Activated naive CD4-positive, alpha-beta T cell treated with Interleukin-2 at 50 U/mL for 16 hours (primary cell): Measurements from ENCODE around the gene MYO16.

Experiments used
- DNase-seq: peaks from one replicate; pipeline ENCODE4 v3.0.0-alpha.2; 2020

MYO16 gene

GRCh38 chr13:108667205-108667604, 37.8 kb downstream of the MYO16 start:
- no peak for DNase-seq

GRCh38 chr13:108669381-108669780, 40.0 kb downstream of the MYO16 start:
- no peak for DNase-seq

GRCh38 chr13:108674346-108674745, 44.9 kb downstream of the MYO16 start:
- no peak for DNase-seq

- no peak for DNase-seq
These were observed 45.4 kb downstream of the MYO16 start for GRCh38 chr13:108674771-108675170.

- DNase-seq = no peak
These were observed 47.2 kb downstream of the MYO16 start for GRCh38 chr13:108676620-108677019.

GRCh38 chr13:108677806-108678205, 48.4 kb downstream of the MYO16 start:
- no peak for DNase-seq

GRCh38 chr13:108680011-108680410, 50.6 kb downstream of the MYO16 start:
- no peak for DNase-seq

- DNase-seq = no peak
These were observed 52.7 kb downstream of the MYO16 start for GRCh38 chr13:108681986-108682575.

- DNase-seq = no peak
These were observed 53.3 kb downstream of the MYO16 start for GRCh38 chr13:108682714-108683113.

GRCh38 chr13:108686027-108686426, 56.6 kb downstream of the MYO16 start:
- no peak for DNase-seq

GRCh38 chr13:108690726-108691125, 61.3 kb downstream of the MYO16 start:
- no peak for DNase-seq

- no peak for DNase-seq
These were observed 71.2 kb downstream of the MYO16 start for GRCh38 chr13:108700422-108701170.

- DNase-seq = no peak
These were observed 72.8 kb downstream of the MYO16 start for GRCh38 chr13:108702171-108702570.

- DNase-seq = no peak
These were observed 75.6 kb downstream of the MYO16 start for GRCh38 chr13:108705031-108705430.

- DNase-seq = no peak
These were observed 78.2 kb downstream of the MYO16 start for GRCh38 chr13:108707584-108707983.

GRCh38 chr13:108708921-108709320, 79.5 kb downstream of the MYO16 start:
- no peak for DNase-seq

- DNase-seq = no peak
These were observed 82.0 kb downstream of the MYO16 start for GRCh38 chr13:108711386-108711785.

- no peak for DNase-seq
These were observed 96.1 kb downstream of the MYO16 start for GRCh38 chr13:108725471-108725870.

GRCh38 chr13:108728370-108728769, 99.0 kb downstream of the MYO16 start:
- DNase-seq = no peak

- no peak for DNase-seq
These were observed 103.7 kb downstream of the MYO16 start for GRCh38 chr13:108733022-108733560.

GRCh38 chr13:108734676-108735075, 105.3 kb downstream of the MYO16 start:
- no peak for DNase-seq

- DNase-seq = no peak
These were observed 112.5 kb downstream of the MYO16 start for GRCh38 chr13:108741930-108742329.

GRCh38 chr13:108742701-108743451, 113.5 kb downstream of the MYO16 start:
- DNase-seq = no peak

GRCh38 chr13:108743522-108743921, 114.1 kb downstream of the MYO16 start:
- no peak for DNase-seq
